Measurements from ENCODE around the gene DIAPH3. TPM values are rescaled to one million over a fixed set of nuclear protein-coding genes. Genes with fewer than 3 reads are reported as not detected.
"Not testable (repeated sequence)": the region's sequence is repeated elsewhere in the genome, so short reads cannot be mapped to it uniquely, and the experiment has no call there.

Gene DIAPH3, protein sequence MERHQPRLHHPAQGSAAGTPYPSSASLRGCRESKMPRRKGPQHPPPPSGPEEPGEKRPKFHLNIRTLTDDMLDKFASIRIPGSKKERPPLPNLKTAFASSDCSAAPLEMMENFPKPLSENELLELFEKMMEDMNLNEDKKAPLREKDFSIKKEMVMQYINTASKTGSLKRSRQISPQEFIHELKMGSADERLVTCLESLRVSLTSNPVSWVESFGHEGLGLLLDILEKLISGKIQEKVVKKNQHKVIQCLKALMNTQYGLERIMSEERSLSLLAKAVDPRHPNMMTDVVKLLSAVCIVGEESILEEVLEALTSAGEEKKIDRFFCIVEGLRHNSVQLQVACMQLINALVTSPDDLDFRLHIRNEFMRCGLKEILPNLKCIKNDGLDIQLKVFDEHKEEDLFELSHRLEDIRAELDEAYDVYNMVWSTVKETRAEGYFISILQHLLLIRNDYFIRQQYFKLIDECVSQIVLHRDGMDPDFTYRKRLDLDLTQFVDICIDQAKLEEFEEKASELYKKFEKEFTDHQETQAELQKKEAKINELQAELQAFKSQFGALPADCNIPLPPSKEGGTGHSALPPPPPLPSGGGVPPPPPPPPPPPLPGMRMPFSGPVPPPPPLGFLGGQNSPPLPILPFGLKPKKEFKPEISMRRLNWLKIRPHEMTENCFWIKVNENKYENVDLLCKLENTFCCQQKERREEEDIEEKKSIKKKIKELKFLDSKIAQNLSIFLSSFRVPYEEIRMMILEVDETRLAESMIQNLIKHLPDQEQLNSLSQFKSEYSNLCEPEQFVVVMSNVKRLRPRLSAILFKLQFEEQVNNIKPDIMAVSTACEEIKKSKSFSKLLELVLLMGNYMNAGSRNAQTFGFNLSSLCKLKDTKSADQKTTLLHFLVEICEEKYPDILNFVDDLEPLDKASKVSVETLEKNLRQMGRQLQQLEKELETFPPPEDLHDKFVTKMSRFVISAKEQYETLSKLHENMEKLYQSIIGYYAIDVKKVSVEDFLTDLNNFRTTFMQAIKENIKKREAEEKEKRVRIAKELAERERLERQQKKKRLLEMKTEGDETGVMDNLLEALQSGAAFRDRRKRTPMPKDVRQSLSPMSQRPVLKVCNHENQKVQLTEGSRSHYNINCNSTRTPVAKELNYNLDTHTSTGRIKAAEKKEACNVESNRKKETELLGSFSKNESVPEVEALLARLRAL
- polyA plus RNA-seq (2012; ENCODE audit: low read depth, missing spikeins) = 6.1 TPM

DNA sequence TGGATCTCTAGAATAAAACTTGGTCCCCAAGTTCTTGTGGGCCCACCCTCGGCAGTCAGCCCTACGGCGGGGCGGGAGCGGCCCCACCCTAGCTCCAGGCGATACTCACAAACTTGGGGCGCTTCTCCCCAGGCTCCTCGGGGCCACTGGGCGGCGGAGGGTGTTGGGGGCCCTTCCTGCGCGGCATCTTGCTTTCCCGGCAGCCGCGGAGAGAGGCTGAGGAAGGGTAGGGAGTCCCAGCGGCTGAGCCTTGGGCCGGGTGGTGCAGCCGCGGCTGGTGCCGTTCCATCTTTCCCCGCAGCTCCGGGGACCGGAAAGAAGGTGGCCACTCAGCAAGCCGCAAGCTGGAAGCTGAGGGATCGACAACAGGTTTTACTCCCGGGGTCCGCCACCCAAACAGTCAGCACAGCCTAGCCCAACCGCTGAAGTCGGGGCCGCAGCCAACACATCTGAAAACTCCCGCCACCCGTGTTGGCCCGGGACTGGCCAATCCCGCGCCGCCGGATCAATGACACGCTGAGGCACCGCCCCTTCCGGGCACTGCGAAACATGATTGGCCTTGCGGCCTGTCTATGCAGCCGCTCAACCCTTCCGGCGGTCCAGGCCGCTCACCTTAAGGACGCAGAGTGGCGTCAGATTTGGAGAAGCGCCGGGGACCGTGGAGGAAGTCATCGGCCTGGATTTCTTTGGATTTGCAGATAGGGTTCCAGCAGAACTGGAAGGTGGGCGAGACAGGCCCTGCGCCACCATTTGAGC, at the start of gene DIAPH3:
DIAPH3 (minus strand) TSS at position 451 of the 756 bp plus-strand sequence; CDS start at position 289, 162 bp downstream.
- TF ChIP-seq POLR2AphosphoS5 (IDR thresholded peaks at IDR 0.05; ENCODE audit: low read depth, low read length) = peak; percentile 94
- peak; percentile 56 for TF ChIP-seq TAF1 (IDR thresholded peaks at IDR 0.05; ENCODE audit: low read depth, low read length)
- no peak for TF ChIP-seq PAX5 (IDR thresholded peaks at IDR 0.05; ENCODE audit: insufficient read depth, low read length, severe bottlenecking)
- TF ChIP-seq SPI1 (IDR thresholded peaks at IDR 0.05; ENCODE audit: low read depth, low read length) = peak; percentile 29; the same call in 1 of the 2 replicates
- TF ChIP-seq POLR2A (IDR thresholded peaks at IDR 0.05; ENCODE audit: low read depth, low read length) = peak; percentile 94
- no peak; the same call in 1 of the 2 replicates for TF ChIP-seq POU2F2 (IDR thresholded peaks at IDR 0.05; ENCODE audit: low read depth, low read length)
- FAIRE-seq (peak; percentile 99), DNase-seq (ENCODE audit: insufficient read length, low spot score) (peak; percentile 89)

DNA sequence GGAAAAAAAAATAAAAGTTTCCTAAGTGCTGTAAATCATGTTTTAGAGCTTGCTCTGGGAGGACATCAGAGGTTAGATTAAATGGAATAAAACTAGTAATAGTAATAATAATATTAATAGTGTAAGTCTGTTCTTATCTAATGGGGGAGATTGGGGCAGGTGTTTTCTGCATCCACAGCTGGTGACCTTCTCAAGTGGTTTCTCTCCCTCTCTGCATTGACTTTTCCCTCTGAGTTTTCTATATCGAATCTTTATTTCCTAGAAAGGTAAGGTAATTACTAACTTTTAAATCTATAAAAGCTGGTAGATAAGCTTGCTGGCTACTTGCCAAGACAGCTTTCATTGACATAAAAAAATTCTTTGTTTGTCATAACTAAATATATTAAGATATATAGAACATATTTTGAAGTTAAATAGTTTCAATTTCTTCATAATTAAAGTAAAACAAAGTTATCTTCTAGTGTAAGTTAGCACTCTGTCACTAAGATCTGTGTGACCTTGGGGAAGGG, 49.6 kb upstream of the DIAPH3 start:
- FAIRE-seq = no peak
- DNase-seq (ENCODE audit: insufficient read length, low spot score) = no peak
- no peak for TF ChIP-seq POU2F2 (IDR thresholded peaks at IDR 0.05; ENCODE audit: low read depth, low read length)
- no peak for TF ChIP-seq TAF1 (IDR thresholded peaks at IDR 0.05; ENCODE audit: low read depth, low read length)
- no peak for TF ChIP-seq SPI1 (IDR thresholded peaks at IDR 0.05; ENCODE audit: low read depth, low read length)
- no peak for TF ChIP-seq POLR2A (IDR thresholded peaks at IDR 0.05; ENCODE audit: low read depth, low read length)

DNA sequence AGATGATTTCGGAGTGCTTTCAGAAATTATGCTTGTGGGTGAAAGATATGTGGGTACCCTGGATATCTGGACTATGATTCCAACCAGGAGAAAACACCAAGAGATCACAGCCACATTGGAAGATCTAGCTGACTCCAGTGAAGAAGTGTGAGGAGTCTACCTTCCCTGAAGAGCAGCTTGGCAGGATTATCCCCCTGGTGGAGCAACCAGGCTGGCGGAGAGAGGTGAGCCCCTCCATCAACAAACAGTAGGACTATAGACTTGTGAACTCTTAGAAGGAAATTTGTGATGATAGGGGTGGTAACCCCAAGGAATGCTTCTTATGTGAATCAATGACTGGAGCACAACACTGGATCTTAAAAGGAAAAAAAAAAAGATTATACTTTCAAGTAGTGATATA, 47.8 kb upstream of the DIAPH3 start:
- DNase-seq (ENCODE audit: insufficient read length, low spot score) (no peak), FAIRE-seq (no peak)
- TF ChIP-seq PAX5 (IDR thresholded peaks at IDR 0.05; ENCODE audit: insufficient read depth, low read length, severe bottlenecking) (no peak), SPI1 (IDR thresholded peaks at IDR 0.05; ENCODE audit: low read depth, low read length) (no peak), POLR2A (IDR thresholded peaks at IDR 0.05; ENCODE audit: low read depth, low read length) (no peak), TAF1 (IDR thresholded peaks at IDR 0.05; ENCODE audit: low read depth, low read length) (no peak), POLR2AphosphoS5 (IDR thresholded peaks at IDR 0.05; ENCODE audit: low read depth, low read length) (no peak), POU2F2 (IDR thresholded peaks at IDR 0.05; ENCODE audit: low read depth, low read length) (no peak)

DNA sequence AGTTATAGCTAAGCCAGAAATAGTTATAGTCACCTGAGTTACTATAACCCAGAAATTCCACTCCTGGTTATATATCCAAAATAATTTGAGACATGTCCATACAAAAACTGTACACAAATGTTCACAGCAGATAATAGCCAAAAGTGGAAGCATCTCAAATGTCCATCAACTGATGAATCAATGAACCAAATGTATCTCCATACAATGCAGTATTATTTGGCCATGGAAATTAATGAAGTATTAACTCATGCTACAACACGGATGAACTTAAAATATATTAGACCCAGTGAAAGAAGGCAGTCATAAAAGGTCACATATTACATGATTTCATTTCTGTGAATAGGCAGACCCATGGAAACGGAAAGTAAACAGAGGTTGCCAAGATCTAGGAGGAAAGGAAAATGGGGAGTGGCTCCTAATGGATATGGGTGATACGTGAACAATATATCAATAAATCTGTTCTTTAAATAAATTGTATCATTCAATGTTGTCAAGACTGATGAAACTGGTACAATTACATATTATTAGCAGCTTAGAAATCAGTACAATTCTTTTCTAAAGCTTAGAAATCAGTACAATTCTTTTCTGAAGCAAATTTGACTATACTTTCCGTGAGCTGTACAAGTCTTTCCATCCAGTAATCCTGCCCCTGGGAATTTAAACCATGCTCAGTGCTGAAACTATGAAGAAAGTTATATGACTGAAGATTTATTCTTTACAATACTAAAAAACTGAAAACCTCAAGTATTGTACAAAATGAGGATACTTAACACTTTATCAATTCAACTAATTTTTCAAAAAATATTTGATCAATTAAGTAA, 47.0 kb upstream of the DIAPH3 start:
- no peak for DNase-seq (ENCODE audit: insufficient read length, low spot score)
- no peak for FAIRE-seq
- no peak for TF ChIP-seq POLR2AphosphoS5 (IDR thresholded peaks at IDR 0.05; ENCODE audit: low read depth, low read length)
- TF ChIP-seq SPI1 (IDR thresholded peaks at IDR 0.05; ENCODE audit: low read depth, low read length) = no peak
- no peak for TF ChIP-seq POLR2A (IDR thresholded peaks at IDR 0.05; ENCODE audit: low read depth, low read length)
- TF ChIP-seq PAX5 (IDR thresholded peaks at IDR 0.05; ENCODE audit: insufficient read depth, low read length, severe bottlenecking) = no peak
- no peak for TF ChIP-seq TAF1 (IDR thresholded peaks at IDR 0.05; ENCODE audit: low read depth, low read length)

DNA sequence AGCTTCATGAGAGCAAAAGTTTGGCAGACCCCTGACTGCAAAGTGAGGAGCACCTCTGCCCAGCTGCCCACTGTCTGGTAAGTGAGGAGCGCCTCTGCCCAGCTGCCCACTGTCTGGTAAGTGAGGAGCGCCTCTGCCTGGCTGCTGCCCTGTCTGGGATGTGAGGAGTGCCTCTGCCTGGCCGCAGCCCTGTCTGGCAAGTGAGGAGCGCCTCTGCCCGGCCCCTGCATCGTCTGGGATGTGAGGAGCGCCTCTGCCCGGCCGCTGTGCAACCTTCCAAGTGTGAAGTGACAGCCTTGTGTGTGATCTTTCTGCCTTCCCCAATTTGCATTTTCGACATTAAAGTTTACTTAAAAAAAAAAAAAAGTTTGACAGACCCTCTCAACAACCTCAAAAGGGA, 41.8 kb upstream of the DIAPH3 start:
- FAIRE-seq; DNase-seq (ENCODE audit: insufficient read length, low spot score): not testable (repeated sequence)

DNA sequence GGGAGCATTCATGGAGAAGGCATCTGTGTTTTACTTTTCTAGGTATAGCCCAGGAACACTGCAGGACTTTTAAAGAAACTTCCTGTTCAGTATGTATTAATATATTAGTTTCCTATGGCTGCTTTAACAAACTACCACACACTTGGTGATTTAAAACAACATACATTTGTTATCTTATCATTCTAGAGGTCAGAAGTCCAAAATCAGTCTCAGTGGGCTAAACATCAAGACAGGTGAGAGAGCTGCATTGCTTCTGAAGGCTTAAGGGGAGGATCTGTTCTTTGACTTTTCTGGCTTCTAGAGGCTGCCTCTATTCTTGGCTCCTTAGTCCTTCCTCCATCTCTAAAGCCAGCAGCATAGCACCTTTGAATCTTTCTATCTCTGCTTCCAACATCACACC, 37.6 kb upstream of the DIAPH3 start:
- DNase-seq (ENCODE audit: insufficient read length, low spot score) (no peak), FAIRE-seq (no peak)
- TF ChIP-seq TAF1 (IDR thresholded peaks at IDR 0.05; ENCODE audit: low read depth, low read length) (no peak), PAX5 (IDR thresholded peaks at IDR 0.05; ENCODE audit: insufficient read depth, low read length, severe bottlenecking) (no peak), POU2F2 (IDR thresholded peaks at IDR 0.05; ENCODE audit: low read depth, low read length) (no peak), POLR2A (IDR thresholded peaks at IDR 0.05; ENCODE audit: low read depth, low read length) (no peak), SPI1 (IDR thresholded peaks at IDR 0.05; ENCODE audit: low read depth, low read length) (no peak), POLR2AphosphoS5 (IDR thresholded peaks at IDR 0.05; ENCODE audit: low read depth, low read length) (no peak)

DNA sequence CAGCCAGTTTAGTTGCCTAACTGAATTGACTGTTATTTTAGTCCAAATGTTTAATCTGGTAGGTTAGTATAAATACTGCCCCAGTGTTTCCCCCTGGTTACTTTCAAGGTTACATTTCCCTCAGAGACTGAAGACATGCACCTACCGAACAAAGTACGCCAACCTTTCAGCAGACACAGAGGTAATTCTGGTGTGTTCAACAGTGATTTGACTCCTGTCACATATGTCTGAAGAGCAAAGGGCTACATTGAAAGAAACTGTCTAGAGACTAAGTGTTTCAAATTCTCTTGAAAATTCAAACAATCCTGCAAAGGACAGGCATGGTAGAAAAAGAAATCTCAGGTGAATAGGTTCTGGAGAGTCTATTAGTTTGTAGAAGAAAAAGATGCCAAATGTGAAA, 32.2 kb upstream of the DIAPH3 start:
- FAIRE-seq = peak; percentile 23
- DNase-seq (ENCODE audit: insufficient read length, low spot score) = not testable (repeated sequence)

DNA sequence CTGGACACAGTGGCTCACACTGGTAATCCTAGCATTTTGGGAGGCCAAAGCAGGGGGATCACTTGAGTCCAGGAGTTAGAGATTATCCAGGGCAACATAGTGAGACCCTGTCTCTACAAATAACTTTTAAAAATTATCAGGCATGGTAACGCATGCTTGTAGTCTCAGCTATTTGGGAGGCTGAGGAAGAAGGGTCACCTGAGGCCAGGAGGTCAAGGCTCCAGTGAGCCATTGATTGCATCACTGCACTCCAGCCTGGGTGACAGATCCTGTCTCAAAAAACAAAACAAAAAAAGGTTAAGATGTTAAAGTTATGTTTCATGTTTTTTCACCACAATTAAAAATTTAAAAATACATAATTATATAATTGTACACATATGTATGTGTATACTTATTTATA, 19.2 kb upstream of the DIAPH3 start:
- DNase-seq (ENCODE audit: insufficient read length, low spot score) (no peak), FAIRE-seq (no peak)
- TF ChIP-seq SPI1 (IDR thresholded peaks at IDR 0.05; ENCODE audit: low read depth, low read length) (no peak), PAX5 (IDR thresholded peaks at IDR 0.05; ENCODE audit: insufficient read depth, low read length, severe bottlenecking) (no peak), POLR2A (IDR thresholded peaks at IDR 0.05; ENCODE audit: low read depth, low read length) (no peak), POU2F2 (IDR thresholded peaks at IDR 0.05; ENCODE audit: low read depth, low read length) (no peak), POLR2AphosphoS5 (IDR thresholded peaks at IDR 0.05; ENCODE audit: low read depth, low read length) (no peak), TAF1 (IDR thresholded peaks at IDR 0.05; ENCODE audit: low read depth, low read length) (no peak)
